Effector memory CD4-positive, alpha-beta T cell (primary cell): Measurements from ENCODE around the gene RAD51B.
"Not testable (repeated sequence)": the region's sequence is repeated elsewhere in the genome, so short reads cannot be mapped to it uniquely, and the experiment has no call there.

Experiments used
- DNase-seq, 3 donors: peaks; one replicate each; pipeline ENCODE4 v3.0.0-alpha.2; 2020
- H3K27ac ChIP-seq: 2 replicates; pipeline ENCODE4 v1.7.0; 2013; ENCODE audit warnings: mild to moderate bottlenecking, low read length, moderate library complexity; ENCODE audit not compliant: insufficient read depth, poor library complexity, severe bottlenecking
- H3K27me3 ChIP-seq: replicated peaks from 2 replicates; pipeline ENCODE4 v1.7.0; 2013; ENCODE audit warnings: mild to moderate bottlenecking, low read length; ENCODE audit not compliant: insufficient read depth, control insufficient read depth, poor library complexity, severe bottlenecking
- H3K36me3 ChIP-seq: 2 replicates; pipeline ENCODE4 v1.7.0; 2013; ENCODE audit warnings: mild to moderate bottlenecking, low read length, moderate library complexity; ENCODE audit not compliant: control insufficient read depth, insufficient read depth
- H3K4me1 ChIP-seq: 2 replicates; pipeline ENCODE4 v1.7.0; 2013; ENCODE audit warnings: low read length, mild to moderate bottlenecking; ENCODE audit not compliant: control insufficient read depth, insufficient read depth, poor library complexity, severe bottlenecking
- H3K4me3 ChIP-seq: 2 replicates; pipeline ENCODE4 v1.7.0; 2013; ENCODE audit warnings: low read length, low read depth, mild to moderate bottlenecking; ENCODE audit not compliant: insufficient read depth, poor library complexity, severe bottlenecking
- H3K9me3 ChIP-seq: 2 replicates; pipeline ENCODE4 v1.7.0; 2013; ENCODE audit warnings: mild to moderate bottlenecking, low read length, moderate library complexity; ENCODE audit not compliant: control insufficient read depth

The RAD51B gene

DNA sequence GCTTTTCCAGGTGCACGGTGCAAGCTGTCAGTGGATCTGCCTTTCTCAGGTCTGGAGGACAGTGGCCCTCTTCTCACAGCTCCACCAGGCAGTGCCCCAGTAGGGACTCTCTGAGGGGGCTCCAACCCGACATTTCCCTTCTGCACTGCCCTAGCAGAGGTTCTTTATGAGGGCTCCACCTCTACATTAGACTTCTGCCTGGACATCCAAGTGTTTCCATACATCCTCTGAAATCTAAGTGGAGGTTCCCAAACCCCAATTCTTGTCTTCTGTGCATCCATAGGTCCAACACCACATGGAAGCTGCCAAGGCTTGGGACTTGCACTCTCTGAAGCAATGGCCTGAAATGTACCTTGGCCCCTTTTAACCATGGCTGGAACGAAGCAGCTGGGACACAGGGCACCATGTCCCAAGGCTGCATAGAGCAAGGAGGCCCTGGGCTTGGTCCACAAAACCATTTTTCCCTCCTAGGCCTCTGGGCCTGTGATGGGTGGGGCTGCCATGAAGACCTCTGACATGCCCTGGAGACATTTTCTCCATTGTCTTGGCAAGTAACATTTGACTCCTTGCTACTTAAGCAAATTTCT is 282.2 kb downstream of the RAD51B start:
- H3K27me3 ChIP-seq, H3K9me3 ChIP-seq, H3K4me3 ChIP-seq, H3K4me1 ChIP-seq, H3K36me3 ChIP-seq, DNase-seq, H3K27ac ChIP-seq: not testable (repeated sequence)

DNA sequence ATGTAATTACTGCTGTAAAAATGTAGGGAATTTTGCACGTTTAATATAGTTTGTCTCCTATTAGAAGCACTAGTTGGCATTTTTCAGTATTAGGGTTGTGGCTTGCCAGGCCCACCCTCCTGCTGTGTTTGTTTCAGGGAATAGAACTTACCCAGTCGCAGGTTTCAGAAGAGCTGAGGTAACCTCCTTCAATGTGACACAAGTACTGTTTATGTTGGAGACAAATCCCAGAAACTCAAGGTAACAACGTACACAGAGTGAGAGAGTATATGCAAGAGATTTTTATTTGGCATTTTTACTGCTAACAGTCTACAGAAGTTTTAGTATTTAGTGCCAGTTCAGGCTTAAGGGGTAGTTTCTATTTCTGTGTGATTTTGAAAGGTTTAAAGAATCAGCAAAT is 284.3 kb downstream of the RAD51B start:
- H3K9me3 ChIP-seq: no peaks in the 10 kb centered on the region
- no peak overlapping the region for H3K27ac ChIP-seq
- no peaks in the 10 kb centered on the region for H3K27me3 ChIP-seq
- no peaks in the 10 kb centered on the region for H3K4me1 ChIP-seq
- no peak overlapping the region for H3K4me3 ChIP-seq
- no peak for DNase-seq
- no peaks in the 10 kb centered on the region for H3K36me3 ChIP-seq

- Histone ChIP-seq H3K9me3 (no peaks in the 10 kb centered on the region), H3K4me3 (no peak overlapping the region), H3K27ac (no peak overlapping the region), H3K27me3 (no peaks in the 10 kb centered on the region), H3K4me1 (no peaks in the 10 kb centered on the region), H3K36me3 (no peaks in the 10 kb centered on the region)
- DNase-seq: no peak
These were observed 284.9 kb downstream of the RAD51B start for GRCh38 chr14:68104518-68104917.

DNA sequence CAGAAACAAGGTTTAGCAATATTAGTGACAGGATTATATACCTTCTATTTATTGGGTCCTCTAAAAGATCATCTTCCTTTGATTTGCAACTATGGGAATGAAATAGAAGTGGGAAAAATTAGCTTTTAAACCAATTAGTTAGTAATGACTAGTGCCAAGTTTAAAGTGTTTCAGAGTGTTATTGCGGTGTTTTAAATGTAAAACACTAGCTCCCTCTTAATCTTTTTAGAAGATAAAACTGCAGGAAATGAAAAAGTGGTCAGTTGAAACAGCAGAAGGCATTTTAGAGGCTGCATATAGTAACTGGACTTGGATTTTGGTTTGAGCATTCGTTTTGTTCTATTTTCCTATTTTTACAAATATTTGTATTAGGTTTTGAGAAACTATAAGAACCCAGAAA is 286.2 kb downstream of the RAD51B start:
- no peaks in the 10 kb centered on the region for H3K36me3 ChIP-seq
- H3K27ac ChIP-seq: no peak overlapping the region
- no peak overlapping the region for H3K4me3 ChIP-seq
- H3K9me3 ChIP-seq: no peaks in the 10 kb centered on the region
- H3K27me3 ChIP-seq: no peaks in the 10 kb centered on the region
- no peaks in the 10 kb centered on the region for H3K4me1 ChIP-seq
- DNase-seq: no peak

- H3K27ac ChIP-seq: no peak overlapping the region
- no peaks in the 10 kb centered on the region for H3K36me3 ChIP-seq
- no peaks in the 10 kb centered on the region for H3K27me3 ChIP-seq
- no peaks in the 10 kb centered on the region for H3K9me3 ChIP-seq
- no peak for DNase-seq
- no peak overlapping the region for H3K4me3 ChIP-seq
- no peaks in the 10 kb centered on the region for H3K4me1 ChIP-seq
These were observed 286.9 kb downstream of the RAD51B start for GRCh38 chr14:68106456-68106855.

- no peaks in the 10 kb centered on the region for H3K4me1 ChIP-seq
- H3K9me3 ChIP-seq: no peaks in the 10 kb centered on the region
- DNase-seq: no peak
- H3K4me3 ChIP-seq: no peak overlapping the region
- no peaks in the 10 kb centered on the region for H3K36me3 ChIP-seq
- H3K27me3 ChIP-seq: no peaks in the 10 kb centered on the region
- H3K27ac ChIP-seq: no peak overlapping the region
These were observed 287.3 kb downstream of the RAD51B start for GRCh38 chr14:68106905-68107304.

- DNase-seq: no peak
- Histone ChIP-seq H3K4me1 (no peaks in the 10 kb centered on the region), H3K27ac (no peak overlapping the region), H3K9me3 (no peaks in the 10 kb centered on the region), H3K4me3 (no peak overlapping the region), H3K27me3 (no peaks in the 10 kb centered on the region), H3K36me3 (no peaks in the 10 kb centered on the region)
These were observed 289.7 kb downstream of the RAD51B start for GRCh38 chr14:68109132-68109900.

DNA sequence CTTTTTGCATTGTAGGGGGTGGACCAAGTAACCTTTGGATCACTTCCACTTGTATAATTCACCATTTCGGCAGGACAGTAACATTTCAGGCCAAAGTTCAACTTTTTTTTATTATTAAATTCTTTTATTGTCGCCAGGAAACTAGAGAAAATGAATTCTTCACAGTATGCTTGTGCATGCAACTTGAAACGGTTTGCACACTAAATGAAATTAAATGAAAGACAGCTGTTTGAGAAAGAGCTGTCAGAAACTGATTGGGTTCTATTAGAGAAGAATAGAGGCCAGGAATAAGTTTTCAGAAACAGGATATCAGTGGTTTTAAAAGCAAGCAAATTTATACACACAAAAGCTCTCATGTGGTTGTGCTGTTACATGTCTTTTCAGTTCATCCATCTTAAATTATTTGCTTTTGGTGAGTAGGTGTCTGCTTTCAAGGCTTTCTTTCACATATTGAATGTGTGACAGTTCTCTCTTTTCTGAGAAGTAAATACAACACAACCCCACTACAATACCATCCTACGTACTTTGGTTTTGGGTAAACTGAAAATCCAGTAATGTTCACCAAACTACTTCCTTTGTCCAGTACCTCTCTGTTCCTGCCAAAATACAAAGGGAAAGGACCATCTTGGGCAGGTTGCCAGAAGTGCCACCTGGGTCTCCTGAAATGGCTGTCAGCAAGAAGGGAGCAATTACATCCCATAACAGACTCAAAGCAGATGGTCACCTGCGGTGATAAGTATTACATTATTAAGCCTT is 291.7 kb downstream of the RAD51B start:
- no peak overlapping the region for H3K4me3 ChIP-seq
- no peaks in the 10 kb centered on the region for H3K9me3 ChIP-seq
- no peak overlapping the region for H3K27ac ChIP-seq
- H3K36me3 ChIP-seq: no peaks in the 10 kb centered on the region
- H3K27me3 ChIP-seq: no peaks in the 10 kb centered on the region
- no peaks in the 10 kb centered on the region for H3K4me1 ChIP-seq
- DNase-seq: no peak

GRCh38 chr14:68111853-68112270 is 292.3 kb downstream of the RAD51B start:
- no peaks in the 10 kb centered on the region for H3K4me1 ChIP-seq
- H3K4me3 ChIP-seq: no peak overlapping the region
- no peaks in the 10 kb centered on the region for H3K9me3 ChIP-seq
- H3K27me3 ChIP-seq: no peaks in the 10 kb centered on the region
- no peak for DNase-seq
- no peak overlapping the region for H3K27ac ChIP-seq
- no peaks in the 10 kb centered on the region for H3K36me3 ChIP-seq

DNA sequence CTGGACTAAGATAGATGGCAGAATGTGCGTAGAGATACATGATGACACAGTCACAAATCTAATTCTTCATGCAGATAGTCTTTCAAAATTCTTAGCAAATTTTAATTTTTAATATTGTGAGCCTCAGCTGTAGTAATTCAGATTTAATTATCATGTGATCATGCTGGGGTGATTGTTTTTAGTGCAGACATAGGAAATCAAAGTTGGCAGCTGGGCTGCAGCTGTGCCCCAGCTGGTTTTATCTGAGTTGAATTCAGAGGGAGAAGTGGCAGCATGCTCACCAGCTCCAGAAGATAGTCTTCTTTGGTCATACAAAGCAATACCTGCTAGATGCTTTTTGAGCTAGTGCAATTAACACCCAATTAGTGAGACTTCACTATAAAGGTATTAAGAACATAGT is 292.9 kb downstream of the RAD51B start:
- H3K27ac ChIP-seq: no peak overlapping the region
- no peak overlapping the region for H3K4me3 ChIP-seq
- DNase-seq: no peak
- H3K4me1 ChIP-seq: no peaks in the 10 kb centered on the region
- H3K27me3 ChIP-seq: no peaks in the 10 kb centered on the region
- H3K36me3 ChIP-seq: no peaks in the 10 kb centered on the region
- no peaks in the 10 kb centered on the region for H3K9me3 ChIP-seq
